Fibroblast of upper back skin (primary cell): ENCODE measurements around the gene TARBP2.
A peak's percentile ranks its signal among the peaks of the same experiment; 100 is the strongest.

Experiments
- DNase-seq: peaks from one replicate; pipeline ENCODE4 v3.0.0-alpha.2; 2013

Gene TARBP2

GRCh38 chr12:53500776-53501614, at the start of gene TARBP2:
TARBP2 (plus strand) TSS chr12:53501283; CDS start chr12:53501409, 126 bp downstream.
- peak; percentile 100 for DNase-seq

- DNase-seq = peak; percentile 100
Measured at GRCh38 chr12:53451661-53452158, 49.4 kb upstream of the TARBP2 start, which contains the start of gene PCBP2. PCBP2 (plus strand) TSS chr12:53452102; CDS start chr12:53454801, 2,699 bp downstream.

GRCh38 chr12:53452159-53453077, 48.7 kb upstream of the TARBP2 start:
- peak; percentile 86 for DNase-seq

- no peak for DNase-seq
Measured at GRCh38 chr12:53453953-53454640, 47.0 kb upstream of the TARBP2 start.

- DNase-seq = no peak
Measured at GRCh38 chr12:53454707-53455106, 46.4 kb upstream of the TARBP2 start.

- DNase-seq = no peak
Measured at GRCh38 chr12:53456654-53457366, 44.3 kb upstream of the TARBP2 start.

- no peak for DNase-seq
Measured at GRCh38 chr12:53459097-53459496, 42.0 kb upstream of the TARBP2 start.

- DNase-seq = no peak
Measured at GRCh38 chr12:53461059-53461458, 40.0 kb upstream of the TARBP2 start.

GRCh38 chr12:53461591-53461990, 39.5 kb upstream of the TARBP2 start:
- no peak for DNase-seq

GRCh38 chr12:53462935-53463334, 38.1 kb upstream of the TARBP2 start:
- no peak for DNase-seq

GRCh38 chr12:53463802-53464560, 37.1 kb upstream of the TARBP2 start:
- DNase-seq = no peak

- no peak for DNase-seq
Measured at GRCh38 chr12:53464685-53465418, 36.2 kb upstream of the TARBP2 start.

GRCh38 chr12:53465679-53466078, 35.4 kb upstream of the TARBP2 start:
- no peak for DNase-seq

GRCh38 chr12:53466640-53467039, 34.4 kb upstream of the TARBP2 start:
- DNase-seq = no peak

GRCh38 chr12:53467082-53467481, 34.0 kb upstream of the TARBP2 start:
- no peak for DNase-seq

- DNase-seq = no peak
Measured at GRCh38 chr12:53467880-53468279, 33.2 kb upstream of the TARBP2 start.

- DNase-seq = no peak
Measured at GRCh38 chr12:53468282-53468681, 32.8 kb upstream of the TARBP2 start.

- no peak for DNase-seq
Measured at GRCh38 chr12:53472056-53472582, 29.0 kb upstream of the TARBP2 start.

- DNase-seq = no peak
Measured at GRCh38 chr12:53474077-53474476, 27.0 kb upstream of the TARBP2 start.

GRCh38 chr12:53474819-53475218, 26.3 kb upstream of the TARBP2 start:
- DNase-seq = no peak
